RWPE2 (cell line): ENCODE measurements around the gene RADX.
A peak's percentile ranks its signal among the peaks of the same experiment; 100 is the strongest.

Experiments
- ATAC-seq: fragments of 200-7000 bp; cut with Tn5 transposase; 3 replicates; pipeline ENCODE4 v1.9.1; 2021; ENCODE audit warnings: low read depth
- DNase-seq: peaks from one replicate; pipeline ENCODE4 v3.0.0-alpha.2; 2020; ENCODE audit warnings: low spot score
- H3K27ac ChIP-seq: fragments of 450-650 bp; 2 replicates; pipeline ENCODE4 v1.5.1; 2017; ENCODE audit warnings: mild to moderate bottlenecking; ENCODE audit not compliant: poor library complexity, severe bottlenecking
- H3K27me3 ChIP-seq: fragments of 250-450 bp; sonication (Bioruptor Pico); 2 replicates; pipeline ENCODE4 v1.5.1; 2021; ENCODE audit warnings: mild to moderate bottlenecking, moderate library complexity; ENCODE audit not compliant: insufficient read depth, poor library complexity, severe bottlenecking
- H3K36me3 ChIP-seq: fragments of 250-450 bp; sonication (Bioruptor Pico); 2 replicates; pipeline ENCODE4 v1.5.1; 2020; ENCODE audit warnings: low read depth, mild to moderate bottlenecking, moderate library complexity
- H3K4me1 ChIP-seq: fragments of 250-450 bp; sonication (Bioruptor Pico); 2 replicates; pipeline ENCODE4 v1.5.1; 2021; ENCODE audit warnings: mild to moderate bottlenecking, moderate library complexity; ENCODE audit not compliant: insufficient read depth, poor library complexity, severe bottlenecking
- H3K4me3 ChIP-seq: fragments of 250-450 bp; sonication (Bioruptor Pico); 2 replicates; pipeline ENCODE4 v1.5.1; 2021; ENCODE audit warnings: mild to moderate bottlenecking, moderate library complexity; ENCODE audit not compliant: severe bottlenecking
- H3K9me3 ChIP-seq: fragments of 250-450 bp; sonication (Bioruptor Pico); 2 replicates; pipeline ENCODE4 v1.5.1; 2021; ENCODE audit warnings: mild to moderate bottlenecking, moderate library complexity; ENCODE audit not compliant: severe bottlenecking
- CTCF ChIP-seq: fragments of 450-650 bp; IDR thresholded peaks from one replicate; pipeline ENCODE4 v1.5.1; 2017; ENCODE audit warnings: mild to moderate bottlenecking, moderate library complexity; ENCODE audit not compliant: poor library complexity, severe bottlenecking

RADX gene

DNA sequence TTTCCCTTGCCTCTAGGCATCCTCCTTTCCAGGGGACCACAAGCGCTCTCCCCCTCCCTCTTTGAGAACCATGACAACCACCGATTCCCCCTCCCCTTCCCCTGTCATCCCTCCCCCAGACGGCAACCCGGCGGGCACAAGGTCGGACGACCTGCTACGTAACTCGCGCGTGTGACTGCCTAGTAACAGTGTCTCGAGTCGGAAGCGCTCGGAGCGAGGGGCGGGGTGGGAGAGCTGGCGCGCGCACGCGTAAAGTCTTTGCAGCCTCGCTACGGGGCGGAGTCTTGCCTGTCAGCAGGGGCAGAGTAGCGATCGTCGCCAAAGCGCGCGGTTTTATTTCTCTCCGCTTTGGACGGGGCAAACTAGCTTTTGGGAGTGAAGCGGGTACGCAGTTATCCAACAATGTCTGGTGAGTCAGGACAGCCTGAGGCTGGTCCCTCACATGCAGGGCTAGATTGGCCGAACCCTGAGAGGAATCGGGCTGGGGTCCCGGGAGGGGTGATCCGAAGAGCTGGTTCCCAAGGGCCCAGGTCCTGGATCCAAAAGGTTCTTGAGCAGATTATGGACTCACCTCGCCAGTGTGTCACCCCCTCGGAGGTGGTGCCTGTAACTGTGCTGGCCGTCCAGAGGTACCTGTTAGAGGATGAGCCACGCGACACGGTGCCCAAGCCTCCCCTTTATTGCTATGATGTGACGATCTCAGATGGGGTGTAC lies at the start of gene RADX:
Gene RADX, plus strand, starts transcription at position 300 of the 714 bp plus-strand sequence. Its CDS starts 103 bp downstream, at position 403.
- Histone ChIP-seq H3K4me3 (peak within 1 kb of the TSS; percentile 38), H3K27ac (no peak within 1 kb of the TSS), H3K27me3 (no peaks in the 10 kb centered on the region), H3K4me1 (no peaks in the 10 kb centered on the region), H3K9me3 (no peaks in the 10 kb centered on the region), H3K36me3 (no peaks in the 10 kb centered on the region)
- ATAC-seq = peak; percentile 87
- DNase-seq = peak; percentile 60
- TF ChIP-seq CTCF = no peak

DNA sequence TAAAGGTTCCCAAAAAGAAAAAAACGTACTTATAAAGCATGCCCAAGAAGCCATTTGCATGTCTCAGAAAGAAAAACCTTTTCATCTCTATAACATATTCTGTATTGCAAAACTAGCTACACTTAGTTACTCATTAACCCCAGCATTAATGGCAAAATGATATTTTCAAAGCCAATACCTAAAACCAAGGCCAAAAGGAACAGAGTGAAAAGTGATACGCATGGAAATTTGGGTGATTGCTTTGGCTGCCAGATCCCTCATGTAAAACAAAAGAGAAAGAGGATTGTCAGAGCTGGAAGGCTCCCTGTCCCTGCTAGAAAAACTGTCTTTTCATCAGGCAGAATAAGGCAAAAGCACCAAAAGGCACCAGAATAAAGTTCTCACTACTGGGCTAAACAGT lies 46.8 kb upstream of the RADX start:
- H3K4me3 ChIP-seq = no peak overlapping the region
- H3K27me3 ChIP-seq = no peaks in the 10 kb centered on the region
- no peak overlapping the region for H3K27ac ChIP-seq
- H3K9me3 ChIP-seq = no peaks in the 10 kb centered on the region
- ATAC-seq (no peak), DNase-seq (no peak)
- no peaks in the 10 kb centered on the region for H3K4me1 ChIP-seq
- H3K36me3 ChIP-seq = no peaks in the 10 kb centered on the region
- TF ChIP-seq CTCF = no peak

DNA sequence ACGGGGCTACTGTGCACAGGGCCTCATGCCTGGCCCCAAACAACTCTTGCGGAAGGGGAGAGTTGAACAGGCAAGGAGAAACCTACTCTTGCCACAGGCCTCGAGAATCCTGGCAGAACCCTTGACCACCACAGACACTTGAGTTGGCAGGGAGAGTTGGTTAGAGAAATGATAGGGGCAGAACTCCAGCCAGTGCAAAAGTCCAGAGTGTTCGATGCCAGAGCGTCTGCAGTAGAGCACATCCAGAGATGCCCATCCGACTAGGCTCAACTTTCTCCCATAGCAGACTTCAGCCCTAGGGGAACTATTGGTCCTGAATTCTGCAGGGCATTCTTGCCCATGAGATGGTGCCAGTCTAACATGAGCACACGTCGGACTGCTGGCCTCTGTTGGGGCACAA lies 45.4 kb upstream of the RADX start:
- Histone ChIP-seq H3K36me3 (no peaks in the 10 kb centered on the region), H3K4me1 (no peaks in the 10 kb centered on the region), H3K27me3 (no peaks in the 10 kb centered on the region), H3K27ac (no peak overlapping the region), H3K9me3 (no peaks in the 10 kb centered on the region), H3K4me3 (no peak overlapping the region)
- DNase-seq (no peak), ATAC-seq (no peak)
- TF ChIP-seq CTCF = no peak

GRCh38 chrX:106581856-106582255 lies 29.9 kb upstream of the RADX start:
- H3K27ac ChIP-seq = no peak overlapping the region
- H3K4me1 ChIP-seq = no peaks in the 10 kb centered on the region
- no peaks in the 10 kb centered on the region for H3K27me3 ChIP-seq
- H3K4me3 ChIP-seq = no peak overlapping the region
- H3K36me3 ChIP-seq = no peaks in the 10 kb centered on the region
- no peaks in the 10 kb centered on the region for H3K9me3 ChIP-seq
- ATAC-seq (no peak), DNase-seq (no peak)
- no peak for TF ChIP-seq CTCF

DNA sequence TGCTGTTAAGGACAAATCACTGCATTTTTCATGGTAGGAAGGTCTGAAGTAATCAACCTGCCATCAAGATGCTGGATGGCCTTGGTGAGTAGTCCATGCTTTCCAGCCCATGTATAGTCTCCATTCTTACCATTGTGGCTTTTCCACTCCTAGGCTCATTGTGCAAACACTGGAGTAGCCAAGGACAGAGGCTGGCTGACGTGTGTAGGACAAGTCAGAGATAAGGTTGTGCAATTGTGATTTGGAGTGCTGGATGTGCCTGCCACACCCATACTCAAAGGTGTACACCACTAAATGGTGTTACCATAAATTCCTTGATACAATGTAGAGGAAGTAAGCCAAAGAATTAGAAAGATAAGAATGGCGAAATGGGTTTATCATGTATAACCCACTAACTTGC lies 26.3 kb upstream of the RADX start:
- TF ChIP-seq CTCF = no peak
- ATAC-seq (no peak), DNase-seq (no peak)
- no peak overlapping the region for H3K4me3 ChIP-seq
- no peaks in the 10 kb centered on the region for H3K9me3 ChIP-seq
- H3K27me3 ChIP-seq = no peaks in the 10 kb centered on the region
- H3K27ac ChIP-seq = no peak overlapping the region
- H3K36me3 ChIP-seq = no peaks in the 10 kb centered on the region
- no peaks in the 10 kb centered on the region for H3K4me1 ChIP-seq
